HG03066 (cell line): ENCODE results near the gene DNTT.

Experiments used
- ATAC-seq: cut with Tn5 transposase; IDR thresholded peaks from one replicate; pipeline ENCODE4 v1.9.1; 2021; ENCODE audit warnings: low read depth; ENCODE audit not compliant: unreplicated experiment

Gene DNTT

GRCh38 chr10:96339956-96340904, 36.0 kb downstream of the DNTT start:
- ATAC-seq = no peak

- no peak for ATAC-seq
Observed at GRCh38 chr10:96341219-96342182, 37.3 kb downstream of the DNTT start.

GRCh38 chr10:96342402-96342801, 38.2 kb downstream of the DNTT start:
- no peak for ATAC-seq

- ATAC-seq = no peak
Observed at GRCh38 chr10:96344178-96344577, 39.9 kb downstream of the DNTT start.

- no peak for ATAC-seq
Observed at GRCh38 chr10:96345222-96345621, 41.0 kb downstream of the DNTT start.

- no peak for ATAC-seq
Observed at GRCh38 chr10:96346295-96346694, 42.1 kb downstream of the DNTT start.

- ATAC-seq = no peak
Observed at GRCh38 chr10:96352027-96352426, 47.8 kb downstream of the DNTT start.

- no peak for ATAC-seq
Observed at GRCh38 chr10:96352582-96352981, 48.3 kb downstream of the DNTT start.

GRCh38 chr10:96357038-96357620, 52.9 kb downstream of the DNTT start:
- no peak for ATAC-seq

- ATAC-seq = no peak
Observed at GRCh38 chr10:96358851-96359540, 54.8 kb downstream of the DNTT start, which contains the start of gene OPALIN. OPALIN (minus strand) TSS chr10:96359002; CDS start chr10:96358896, 106 bp downstream.

- ATAC-seq = no peak
Observed at GRCh38 chr10:96359616-96360015, 55.4 kb downstream of the DNTT start.

GRCh38 chr10:96360331-96360730, 56.1 kb downstream of the DNTT start:
- ATAC-seq = no peak

- ATAC-seq = no peak
Observed at GRCh38 chr10:96360766-96361165, 56.5 kb downstream of the DNTT start.

- no peak for ATAC-seq
Observed at GRCh38 chr10:96365571-96365970, 61.3 kb downstream of the DNTT start.

GRCh38 chr10:96366508-96366907, 62.3 kb downstream of the DNTT start:
- ATAC-seq = no peak

GRCh38 chr10:96367470-96367869, 63.2 kb downstream of the DNTT start:
- no peak for ATAC-seq

- no peak for ATAC-seq
Observed at GRCh38 chr10:96368971-96369370, 64.7 kb downstream of the DNTT start.

- ATAC-seq = no peak
Observed at GRCh38 chr10:96369890-96370583, 65.8 kb downstream of the DNTT start.

GRCh38 chr10:96370584-96371157, 66.4 kb downstream of the DNTT start:
- ATAC-seq = no peak
